ENCODE measurements around the gene TMEM132A. TPM values are rescaled to one million over a fixed set of nuclear protein-coding genes. Genes with fewer than 3 reads are reported as not detected.

Gene TMEM132A
- total and polyA plus RNA-seq, 2 of the 13 experiments (the other 11 are each of a cell fraction or from before 2014, with no cell fraction given): 11.1 to 32.9 TPM

GRCh38 chr11:60880643-60881282 lies 43.5 kb upstream of the TMEM132A start (continued):
- peak; percentile 46; the same call in 1 of the 2 replicates for TF ChIP-seq THAP9 (CRISPR knock-in tag; IDR thresholded peaks at IDR 0.05; ENCODE audit: borderline replicate concordance)
- no peak for TF ChIP-seq RFX5 (IDR thresholded peaks at IDR 0.05; ENCODE audit: low read depth, low read length)
- peak; percentile 98 for TF ChIP-seq ZNF503 (CRISPR knock-in tag; IDR thresholded peaks at IDR 0.05)
- no peak for TF ChIP-seq ZNF329 (CRISPR knock-in tag; IDR thresholded peaks at IDR 0.05; ENCODE audit: low read depth)
- TF ChIP-seq MBNL3 (CRISPR knock-in tag; conservative IDR thresholded peaks at IDR 0.05): no peak
- TF ChIP-seq ATF1 (CRISPR knock-in tag; IDR thresholded peaks at IDR 0.05): peak; percentile 68; the same call in 1 of the 2 replicates
- no peak; the same call in 1 of the 2 replicates for TF ChIP-seq ZNF383 (CRISPR knock-in tag; IDR thresholded peaks at IDR 0.05; ENCODE audit: borderline replicate concordance)
- TF ChIP-seq ZNF253 (CRISPR knock-in tag; IDR thresholded peaks at IDR 0.05; ENCODE audit: borderline replicate concordance): no peak
- TF ChIP-seq TCF7L2 (IDR thresholded peaks at IDR 0.05; ENCODE audit: low read depth, low read length): no peak
- 0 out of 2 replicates have a peak, but pooled peaks have one; percentile 47 for TF ChIP-seq ZNF3 (CRISPR knock-in tag; IDR thresholded peaks at IDR 0.05)
- peak; percentile 65; the same call in 1 of the 2 replicates for TF ChIP-seq ZNF224 (CRISPR knock-in tag; IDR thresholded peaks at IDR 0.05)
- no peak for TF ChIP-seq E2F1 (CRISPR knock-in tag; IDR thresholded peaks at IDR 0.05)
- TF ChIP-seq NFATC3 (CRISPR knock-in tag; IDR thresholded peaks at IDR 0.05): no peak
- peak; percentile 89 for TF ChIP-seq MIER2 (CRISPR knock-in tag; IDR thresholded peaks at IDR 0.05)
- TF ChIP-seq TAF1 (CRISPR knock-in tag; IDR thresholded peaks at IDR 0.05): peak; percentile 19; the same call in 1 of the 2 replicates
- TF ChIP-seq ZBTB46 (CRISPR knock-in tag; IDR thresholded peaks at IDR 0.05; ENCODE audit: borderline replicate concordance): no peak
- no peak for TF ChIP-seq DNMT1 (CRISPR knock-in tag; IDR thresholded peaks at IDR 0.05)
- TF ChIP-seq CEBPG (CRISPR knock-in tag; IDR thresholded peaks at IDR 0.05): peak; percentile 84
- no peak for TF ChIP-seq FOXM1 (CRISPR knock-in tag; IDR thresholded peaks at IDR 0.05)
- TF ChIP-seq ZNF782 (CRISPR knock-in tag; IDR thresholded peaks at IDR 0.05; ENCODE audit: borderline replicate concordance): no peak
- TF ChIP-seq MED8 (CRISPR knock-in tag; IDR thresholded peaks at IDR 0.05; ENCODE audit: insufficient replicate concordance): no peak
- peak; percentile 99 for TF ChIP-seq SIX4 (CRISPR knock-in tag; IDR thresholded peaks at IDR 0.05)
- no peak for TF ChIP-seq ZNF101 (CRISPR knock-in tag; IDR thresholded peaks at IDR 0.05; ENCODE audit: borderline replicate concordance, low read depth)
- peak; percentile 96 for TF ChIP-seq BCL6 (CRISPR knock-in tag; IDR thresholded peaks at IDR 0.05)
